Measurements from ENCODE around the gene DLGAP1.

DNA sequence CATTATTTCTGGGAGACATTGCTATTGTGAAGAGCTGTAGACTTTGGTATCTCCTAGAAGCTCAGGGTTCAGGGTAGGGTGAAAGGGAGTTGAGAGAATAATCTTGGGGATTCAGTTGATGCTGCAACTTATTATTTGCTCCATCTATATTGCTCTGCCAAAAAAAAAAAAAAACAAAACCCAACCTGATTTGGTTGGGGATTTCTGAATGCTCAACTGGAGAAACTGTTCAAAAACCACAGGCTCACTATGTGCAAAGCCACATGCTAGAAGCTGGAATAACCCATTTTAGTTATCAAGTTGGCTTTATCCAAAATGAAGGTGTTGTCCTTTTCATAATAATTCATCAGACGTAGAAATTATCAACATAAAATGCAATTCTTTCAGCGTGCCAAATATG, 696.0 kb downstream of the DLGAP1 start:
- TF ChIP-seq, protein P1, sequence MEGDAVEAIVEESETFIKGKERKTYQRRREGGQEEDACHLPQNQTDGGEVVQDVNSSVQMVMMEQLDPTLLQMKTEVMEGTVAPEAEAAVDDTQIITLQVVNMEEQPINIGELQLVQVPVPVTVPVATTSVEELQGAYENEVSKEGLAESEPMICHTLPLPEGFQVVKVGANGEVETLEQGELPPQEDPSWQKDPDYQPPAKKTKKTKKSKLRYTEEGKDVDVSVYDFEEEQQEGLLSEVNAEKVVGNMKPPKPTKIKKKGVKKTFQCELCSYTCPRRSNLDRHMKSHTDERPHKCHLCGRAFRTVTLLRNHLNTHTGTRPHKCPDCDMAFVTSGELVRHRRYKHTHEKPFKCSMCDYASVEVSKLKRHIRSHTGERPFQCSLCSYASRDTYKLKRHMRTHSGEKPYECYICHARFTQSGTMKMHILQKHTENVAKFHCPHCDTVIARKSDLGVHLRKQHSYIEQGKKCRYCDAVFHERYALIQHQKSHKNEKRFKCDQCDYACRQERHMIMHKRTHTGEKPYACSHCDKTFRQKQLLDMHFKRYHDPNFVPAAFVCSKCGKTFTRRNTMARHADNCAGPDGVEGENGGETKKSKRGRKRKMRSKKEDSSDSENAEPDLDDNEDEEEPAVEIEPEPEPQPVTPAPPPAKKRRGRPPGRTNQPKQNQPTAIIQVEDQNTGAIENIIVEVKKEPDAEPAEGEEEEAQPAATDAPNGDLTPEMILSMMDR (IDR thresholded peaks at IDR 0.05; ENCODE audit: insufficient read depth, low read length, poor library complexity, severe bottlenecking) = no peak
- no peak for TF ChIP-seq EZH2phosphoT487 (conservative IDR thresholded peaks at IDR 0.05; ENCODE audit: low read length)
